ENCODE results near the gene TMEM225B.
"Not testable (repeated sequence)": the region's sequence is repeated elsewhere in the genome, so short reads cannot be mapped to it uniquely, and the experiment has no call there.

Gene TMEM225B

DNA sequence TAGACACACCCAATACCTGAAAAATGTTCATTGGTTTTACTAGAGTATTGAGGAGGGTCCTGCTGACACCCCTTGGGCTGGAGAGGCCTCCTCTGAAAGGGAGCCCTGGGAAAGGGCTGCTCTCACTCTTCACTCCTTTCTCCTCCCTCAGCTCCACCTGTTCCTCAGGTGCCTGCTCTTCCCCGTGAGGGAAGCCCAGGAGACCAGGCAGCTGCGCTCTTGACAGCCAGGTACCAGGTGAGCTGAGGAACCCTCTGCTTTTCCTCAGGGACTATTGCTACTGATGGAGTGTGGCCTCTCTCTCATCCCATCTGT lies 36.4 kb upstream of the TMEM225B start:
- no peak for DNase-seq (ENCODE audit: low spot score)
- TF ChIP-seq, protein P1, sequence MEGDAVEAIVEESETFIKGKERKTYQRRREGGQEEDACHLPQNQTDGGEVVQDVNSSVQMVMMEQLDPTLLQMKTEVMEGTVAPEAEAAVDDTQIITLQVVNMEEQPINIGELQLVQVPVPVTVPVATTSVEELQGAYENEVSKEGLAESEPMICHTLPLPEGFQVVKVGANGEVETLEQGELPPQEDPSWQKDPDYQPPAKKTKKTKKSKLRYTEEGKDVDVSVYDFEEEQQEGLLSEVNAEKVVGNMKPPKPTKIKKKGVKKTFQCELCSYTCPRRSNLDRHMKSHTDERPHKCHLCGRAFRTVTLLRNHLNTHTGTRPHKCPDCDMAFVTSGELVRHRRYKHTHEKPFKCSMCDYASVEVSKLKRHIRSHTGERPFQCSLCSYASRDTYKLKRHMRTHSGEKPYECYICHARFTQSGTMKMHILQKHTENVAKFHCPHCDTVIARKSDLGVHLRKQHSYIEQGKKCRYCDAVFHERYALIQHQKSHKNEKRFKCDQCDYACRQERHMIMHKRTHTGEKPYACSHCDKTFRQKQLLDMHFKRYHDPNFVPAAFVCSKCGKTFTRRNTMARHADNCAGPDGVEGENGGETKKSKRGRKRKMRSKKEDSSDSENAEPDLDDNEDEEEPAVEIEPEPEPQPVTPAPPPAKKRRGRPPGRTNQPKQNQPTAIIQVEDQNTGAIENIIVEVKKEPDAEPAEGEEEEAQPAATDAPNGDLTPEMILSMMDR (conservative IDR thresholded peaks at IDR 0.05; ENCODE audit: low read depth): no peak
- H3K27ac ChIP-seq: peak overlapping the region; percentile 92
- CTCF ChIA-PET: no interaction called here
- POLR2A ChIA-PET (ENCODE audit: low non-redundant PET): no interaction called here

DNA sequence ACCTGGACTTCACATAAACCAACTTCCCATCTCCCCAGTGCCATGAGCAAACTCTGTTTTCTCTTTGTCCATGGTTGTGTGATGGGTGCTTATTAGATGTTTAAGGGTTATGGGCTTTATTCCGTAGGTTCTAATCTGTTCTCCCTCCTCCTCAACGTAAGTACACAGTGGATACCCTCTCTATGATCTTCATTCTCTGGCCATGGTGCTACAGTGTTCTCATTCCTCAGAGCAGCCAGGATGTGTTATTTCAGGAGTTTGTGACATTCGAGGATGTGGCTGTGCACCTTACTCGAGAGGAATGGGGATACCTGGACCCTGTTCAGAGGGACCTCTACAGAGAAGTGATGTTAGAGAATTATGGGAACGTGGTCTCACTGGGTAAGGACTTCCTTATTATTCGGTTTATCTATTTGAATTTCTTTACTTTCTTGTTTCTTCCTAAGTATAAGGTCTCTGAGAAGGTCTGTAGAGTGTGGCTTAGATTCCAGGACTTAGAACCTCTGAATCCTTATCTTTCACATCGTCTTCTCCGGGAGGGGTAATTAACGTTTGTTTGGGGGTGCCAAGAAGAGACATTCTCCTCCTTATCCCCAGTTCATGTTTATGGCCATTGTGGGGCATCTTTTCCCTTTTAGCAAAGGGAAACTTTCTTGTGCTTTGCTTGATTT lies 35.8 kb upstream of the TMEM225B start:
- H3K27ac ChIP-seq: peak overlapping the region; percentile 92
- DNase-seq (ENCODE audit: low spot score): no peak
- ChIA-PET CTCF (no interaction called here), POLR2A (ENCODE audit: low non-redundant PET) (no interaction called here)
- TF ChIP-seq, protein P1 (conservative IDR thresholded peaks at IDR 0.05; ENCODE audit: low read depth): no peak

DNA sequence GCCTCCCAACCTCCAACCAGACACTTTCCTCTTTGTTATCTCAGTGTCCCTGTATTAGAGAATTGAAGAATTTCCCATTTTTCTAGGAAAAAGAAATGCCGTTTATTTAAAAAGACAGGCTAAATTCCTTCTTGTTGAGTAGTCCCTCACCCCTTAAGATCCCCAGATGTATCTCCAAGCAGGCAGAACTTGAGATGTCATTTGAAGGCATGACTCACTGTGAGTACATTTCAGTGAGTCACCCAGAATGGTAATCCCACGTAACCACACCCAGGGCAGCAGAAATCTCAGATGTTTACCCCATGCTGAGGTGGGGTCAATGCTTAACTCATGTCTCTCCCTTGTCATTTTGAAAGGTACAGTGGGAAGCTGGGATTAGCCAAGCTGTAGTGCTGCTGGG lies 35.2 kb upstream of the TMEM225B start:
- POLR2A ChIA-PET (ENCODE audit: low non-redundant PET): no interaction called here
- peak; percentile 98 for DNase-seq (ENCODE audit: low spot score)
- TF ChIP-seq, protein P1 (conservative IDR thresholded peaks at IDR 0.05; ENCODE audit: low read depth): no peak
- CTCF ChIA-PET: no interaction called here
- H3K27ac ChIP-seq: peak overlapping the region; percentile 92

DNA sequence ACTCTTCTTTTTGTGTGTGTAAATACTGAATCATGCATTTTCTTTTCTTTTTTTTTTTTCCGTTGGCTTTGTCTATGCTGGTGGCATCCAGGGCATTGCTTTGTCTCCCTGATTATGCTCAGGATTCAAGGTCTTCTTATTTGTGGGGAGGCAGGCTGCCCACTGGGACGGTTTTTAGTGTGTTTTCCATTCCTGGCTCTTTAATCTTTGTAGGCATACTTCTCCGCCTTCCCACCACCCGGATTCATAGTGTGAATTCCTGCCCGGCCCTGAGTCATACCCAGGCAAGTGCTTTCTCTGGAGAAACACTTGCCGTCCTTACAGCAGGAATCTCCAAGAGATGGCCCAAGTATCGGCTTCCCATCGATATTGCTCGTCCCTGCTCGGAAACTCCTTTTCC lies 34.4 kb upstream of the TMEM225B start:
- CTCF ChIA-PET: no interaction called here
- peak; percentile 48 for DNase-seq (ENCODE audit: low spot score)
- TF ChIP-seq, protein P1 (conservative IDR thresholded peaks at IDR 0.05; ENCODE audit: low read depth): no peak
- POLR2A ChIA-PET (ENCODE audit: low non-redundant PET): interaction anchor here (0.8 kb wide), 1 partner anchor 9 kb away, joined by 3 read pairs; no protein-coding TSS in a partner anchor
- peak overlapping the region; percentile 92 for H3K27ac ChIP-seq

DNA sequence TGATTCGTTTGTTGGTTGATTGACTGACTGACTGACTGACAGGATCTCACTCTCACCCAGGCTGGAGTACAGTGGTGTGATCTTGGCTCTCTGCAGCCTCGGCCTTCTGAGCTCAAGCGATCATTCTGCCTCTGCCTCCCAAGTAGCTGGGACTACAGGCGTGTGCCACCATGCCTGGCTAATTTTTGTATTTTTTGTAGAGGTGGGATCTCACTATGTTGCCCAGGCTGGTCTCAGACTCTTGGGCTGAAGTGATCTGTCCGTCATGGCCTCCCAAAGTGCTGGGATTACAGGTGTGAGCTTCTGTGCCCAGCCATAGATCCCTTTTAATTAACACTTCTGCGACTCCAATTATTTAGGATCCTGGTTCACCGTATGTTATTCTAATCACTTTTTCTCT lies 29.3 kb upstream of the TMEM225B start:
- DNase-seq (ENCODE audit: low spot score); POLR2A ChIA-PET (ENCODE audit: low non-redundant PET); H3K27ac ChIP-seq; CTCF ChIA-PET: not testable (repeated sequence)

DNA sequence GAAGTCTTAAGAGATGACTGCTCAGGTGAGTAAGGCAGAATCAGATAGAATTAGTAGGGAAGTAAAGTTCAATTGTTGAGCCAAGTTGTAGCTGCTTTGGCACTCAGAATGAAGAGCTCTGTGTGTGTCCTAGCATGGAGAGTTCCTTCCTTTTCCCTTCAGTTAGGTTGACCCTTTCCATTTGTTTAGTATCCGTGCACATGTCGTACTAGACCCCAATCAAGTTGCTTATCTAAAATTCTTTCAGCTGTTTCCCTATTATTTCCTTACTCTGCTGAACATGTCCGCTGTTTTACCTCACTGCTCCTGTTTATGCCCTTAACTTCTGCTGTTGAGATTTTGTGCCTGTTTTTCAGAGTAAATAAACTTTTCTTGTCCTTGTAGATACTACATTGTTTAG lies 26.3 kb upstream of the TMEM225B start:
- H3K27ac ChIP-seq: no peak overlapping the region
- no peak for DNase-seq (ENCODE audit: low spot score)
- CTCF ChIA-PET: no interaction called here
- POLR2A ChIA-PET (ENCODE audit: low non-redundant PET): interaction anchor here (0.6 kb wide), 2 partner anchors 18 to 66 kb away, joined by 4 to 9 read pairs; no protein-coding TSS in a partner anchor
- TF ChIP-seq, protein P1 (conservative IDR thresholded peaks at IDR 0.05; ENCODE audit: low read depth): no peak

DNA sequence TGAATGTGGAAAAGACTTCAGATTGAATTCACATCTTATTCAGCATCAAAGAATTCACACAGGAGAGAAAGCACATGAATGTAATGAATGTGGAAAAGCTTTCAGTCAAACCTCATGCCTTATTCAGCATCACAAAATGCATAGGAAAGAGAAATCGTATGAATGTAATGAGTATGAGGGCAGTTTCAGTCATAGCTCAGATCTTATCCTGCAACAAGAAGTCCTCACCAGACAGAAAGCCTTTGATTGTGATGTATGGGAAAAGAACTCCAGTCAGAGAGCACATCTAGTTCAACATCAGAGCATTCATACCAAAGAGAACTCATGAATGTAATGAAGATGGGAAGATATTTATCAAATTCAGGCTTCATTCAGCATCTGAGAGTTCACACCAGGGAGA lies 24.8 kb upstream of the TMEM225B start:
- no peak overlapping the region for H3K27ac ChIP-seq
- POLR2A ChIA-PET (ENCODE audit: low non-redundant PET): interaction anchor here (1.1 kb wide), 1 partner anchor 9 kb away, joined by 3 read pairs; no protein-coding TSS in a partner anchor
- CTCF ChIA-PET: interaction anchor here (0.6 to 0.7 kb wide), 2 partner anchors 34 to 57 kb away, joined by 3 read pairs; no protein-coding TSS in a partner anchor
- no peak for DNase-seq (ENCODE audit: low spot score)
- TF ChIP-seq, protein P1 (conservative IDR thresholded peaks at IDR 0.05; ENCODE audit: low read depth): no peak

Measured in RWPE1 (cell line).